Hematopoietic multipotent progenitor cell treated with erythropoietin and hydrocortisone succinate and interleukin-3 and kit ligand, for 6 days (in vitro differentiated cells): ENCODE data around the gene SLC22A3.
"Not testable (repeated sequence)": the region's sequence is repeated elsewhere in the genome, so short reads cannot be mapped to it uniquely, and the experiment has no call there.

Experiments used
- DNase-seq: peaks from one replicate; pipeline ENCODE4 v3.0.0-alpha.2; 2015

SLC22A3 gene

GRCh38 chr6:160376445-160376844 is 28.3 kb downstream of the SLC22A3 start:
- no peak for DNase-seq

DNA sequence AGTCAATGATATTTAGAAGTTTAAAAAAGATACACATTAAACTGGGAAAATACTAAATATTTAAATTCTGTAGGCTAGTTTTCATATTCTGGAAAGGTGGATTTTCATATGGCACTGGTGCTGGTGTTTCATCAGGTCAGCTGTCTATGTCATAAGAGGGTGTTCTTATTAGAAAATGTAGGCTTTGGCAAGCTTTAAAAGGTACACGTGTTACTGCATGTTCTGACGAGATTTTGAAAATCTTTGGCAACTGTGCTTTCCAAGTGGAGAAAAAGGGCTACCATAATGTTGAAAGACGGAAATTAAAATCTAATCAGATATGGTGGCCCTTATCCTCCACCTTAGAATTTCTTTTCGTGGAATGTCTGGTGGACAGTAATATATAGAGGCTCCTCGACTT is 30.0 kb downstream of the SLC22A3 start:
- DNase-seq, result no peak

DNA sequence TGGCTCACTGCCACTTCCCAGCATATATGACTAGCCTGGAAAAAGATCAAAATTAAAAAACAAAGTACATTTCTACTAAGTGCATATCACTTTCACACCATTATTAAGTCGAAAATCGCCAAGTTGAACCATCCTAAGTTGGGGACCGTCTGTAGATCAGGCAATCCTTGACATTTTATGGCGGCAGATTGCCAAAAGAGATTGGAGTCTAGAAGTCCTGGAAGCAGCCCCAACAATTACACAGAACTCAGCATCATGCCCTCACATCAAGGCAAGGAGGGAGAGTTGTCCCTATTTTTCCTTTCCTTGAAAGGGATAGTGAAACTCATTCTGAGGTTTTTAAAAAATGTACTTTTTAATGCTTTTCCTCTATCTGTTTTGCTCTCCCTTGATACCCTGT is 30.7 kb downstream of the SLC22A3 start:
- DNase-seq, result no peak

GRCh38 chr6:160379466-160379865 is 31.3 kb downstream of the SLC22A3 start:
- no peak for DNase-seq

DNA sequence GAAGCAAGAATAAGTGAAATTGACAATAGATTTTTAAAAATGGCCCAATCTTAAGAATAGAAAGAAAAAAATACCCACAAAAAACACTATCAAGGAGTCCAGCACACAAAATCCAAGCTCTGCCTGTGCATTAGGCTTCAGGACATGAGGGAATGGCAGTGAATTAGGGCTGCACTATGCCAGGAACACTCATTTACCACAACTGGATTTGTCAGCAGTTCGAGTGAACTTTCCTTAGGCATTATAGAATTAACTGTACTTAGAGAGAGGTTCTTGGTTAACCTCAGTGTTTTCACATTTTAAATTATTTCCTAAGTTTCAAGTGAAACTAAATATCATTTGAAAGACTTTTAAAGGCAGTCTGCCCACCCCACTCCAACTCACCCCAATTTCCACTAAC is 34.8 kb downstream of the SLC22A3 start:
- no peak for DNase-seq

GRCh38 chr6:160386869-160387530 is 38.8 kb downstream of the SLC22A3 start:
- DNase-seq, result no peak

- no peak for DNase-seq
Observed at GRCh38 chr6:160387916-160388643, 39.9 kb downstream of the SLC22A3 start.

DNA sequence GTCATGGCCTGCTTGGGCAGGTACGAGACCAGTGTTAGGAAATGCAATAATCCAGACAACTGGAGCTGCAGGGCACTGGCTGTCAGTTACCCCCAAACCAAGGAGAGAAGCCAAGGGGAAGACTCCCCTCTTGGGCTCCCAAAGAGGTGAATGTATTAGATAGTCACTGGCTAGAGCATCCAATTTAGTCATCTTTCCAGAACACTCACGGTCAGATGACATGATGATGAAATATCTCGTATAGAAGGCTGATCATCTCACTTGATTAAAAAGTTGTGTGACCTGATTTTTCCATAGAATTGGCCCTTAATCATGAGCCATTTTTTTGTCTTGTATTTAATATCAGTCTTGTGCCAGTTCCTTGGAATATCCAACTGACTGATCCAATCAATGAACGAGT is 40.7 kb downstream of the SLC22A3 start:
- no peak for DNase-seq

DNA sequence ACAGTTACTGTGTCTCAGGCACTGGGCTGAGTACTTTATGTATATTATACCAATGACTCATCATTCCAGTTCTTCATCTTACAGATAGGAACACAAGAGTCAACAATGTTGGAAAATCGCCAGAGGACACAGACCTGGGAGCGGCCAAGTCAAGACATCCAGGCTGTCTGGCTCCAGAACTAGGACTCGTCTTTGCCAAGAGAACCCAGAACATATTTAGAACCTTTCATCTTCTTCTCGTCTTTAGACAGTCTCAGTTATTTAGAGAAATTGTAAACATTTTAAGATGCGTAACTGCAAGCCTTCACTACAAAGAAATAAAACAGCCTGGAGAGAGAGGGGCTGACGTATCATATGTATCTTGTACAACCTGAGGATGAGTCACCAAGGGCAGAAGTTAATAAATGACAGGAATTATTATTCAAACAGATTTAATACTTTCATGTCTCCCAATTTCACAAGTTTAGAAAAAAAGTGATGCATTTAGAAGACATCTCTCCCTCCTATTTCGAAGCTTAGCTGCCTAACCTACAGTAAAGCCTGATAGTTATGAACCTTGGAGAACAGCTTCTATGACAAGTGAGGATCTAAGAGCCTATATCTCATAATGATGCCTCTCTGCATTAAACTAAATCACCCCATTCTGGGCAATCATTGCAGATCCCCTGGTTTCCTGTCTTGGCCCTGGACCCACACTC is 43.4 kb downstream of the SLC22A3 start:
- peak; percentile 3 for DNase-seq

DNA sequence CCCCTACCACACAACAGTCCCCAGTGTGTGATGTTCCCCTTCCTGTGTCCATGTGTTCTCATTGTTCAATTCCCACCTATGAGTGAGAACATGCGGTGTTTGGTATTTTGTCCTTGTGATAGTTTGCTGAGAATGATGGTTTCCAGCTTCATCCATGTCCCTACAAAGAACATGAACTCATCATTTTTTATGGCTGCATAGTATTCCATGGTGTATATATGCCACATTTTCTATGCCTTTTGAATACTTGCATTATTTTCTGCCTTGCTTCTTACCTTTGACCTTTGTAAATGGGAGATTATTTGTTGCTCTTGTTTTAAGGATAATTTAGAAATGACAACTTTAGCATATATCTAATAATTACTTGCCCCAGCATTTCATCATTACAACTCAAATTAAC is 45.3 kb downstream of the SLC22A3 start:
- DNase-seq, result not testable (repeated sequence)

GRCh38 chr6:160393891-160394653 is 45.9 kb downstream of the SLC22A3 start:
- no peak for DNase-seq

DNA sequence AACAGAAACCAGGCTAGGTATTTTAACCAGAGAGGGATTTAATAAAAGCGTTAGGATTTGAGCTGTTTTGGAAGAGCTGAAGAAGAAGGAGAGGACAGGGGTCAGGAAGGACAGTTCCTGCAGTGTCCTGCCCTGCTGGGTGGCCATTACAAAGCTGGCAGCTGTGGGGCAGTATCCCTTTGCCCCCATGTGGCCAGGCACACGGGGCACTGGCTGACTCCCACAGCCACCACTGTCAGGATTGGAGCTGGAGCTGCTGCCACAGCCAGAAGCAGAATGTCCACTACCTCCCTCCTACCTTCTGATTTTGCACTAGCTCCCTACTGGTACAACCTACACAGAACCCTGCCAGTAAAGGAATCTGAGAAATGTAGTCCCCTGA is 46.5 kb downstream of the SLC22A3 start:
- DNase-seq, result no peak

- DNase-seq, result no peak
Observed at GRCh38 chr6:160395187-160395586, 47.0 kb downstream of the SLC22A3 start.

GRCh38 chr6:160396292-160396691 is 48.1 kb downstream of the SLC22A3 start:
- no peak for DNase-seq

- DNase-seq, result no peak
Observed at GRCh38 chr6:160398674-160399271, 50.6 kb downstream of the SLC22A3 start.

DNA sequence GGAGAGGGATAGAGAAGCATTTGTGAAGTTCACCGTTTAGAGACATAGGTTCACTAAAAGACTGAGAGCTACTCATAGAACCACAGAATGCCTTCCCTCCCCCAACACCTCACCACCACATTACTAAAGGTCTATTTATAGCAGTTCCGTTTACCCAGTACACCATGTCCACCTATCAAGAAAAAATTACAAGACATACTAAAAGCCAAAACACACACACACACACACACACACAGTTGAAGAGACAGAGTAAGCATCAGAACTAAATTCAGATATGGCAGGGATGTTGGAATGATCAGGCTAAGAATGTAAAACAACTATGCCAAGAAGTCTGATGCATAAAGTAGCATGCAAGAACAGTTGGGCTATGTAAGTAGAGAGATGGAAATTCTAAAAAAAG is 52.3 kb downstream of the SLC22A3 start:
- DNase-seq, result no peak

- no peak for DNase-seq
Observed at GRCh38 chr6:160408528-160408927, 60.4 kb downstream of the SLC22A3 start.

- DNase-seq, result no peak
Observed at GRCh38 chr6:160412993-160413392, 64.8 kb downstream of the SLC22A3 start.

GRCh38 chr6:160417146-160417545 is 69.0 kb downstream of the SLC22A3 start:
- no peak for DNase-seq

DNA sequence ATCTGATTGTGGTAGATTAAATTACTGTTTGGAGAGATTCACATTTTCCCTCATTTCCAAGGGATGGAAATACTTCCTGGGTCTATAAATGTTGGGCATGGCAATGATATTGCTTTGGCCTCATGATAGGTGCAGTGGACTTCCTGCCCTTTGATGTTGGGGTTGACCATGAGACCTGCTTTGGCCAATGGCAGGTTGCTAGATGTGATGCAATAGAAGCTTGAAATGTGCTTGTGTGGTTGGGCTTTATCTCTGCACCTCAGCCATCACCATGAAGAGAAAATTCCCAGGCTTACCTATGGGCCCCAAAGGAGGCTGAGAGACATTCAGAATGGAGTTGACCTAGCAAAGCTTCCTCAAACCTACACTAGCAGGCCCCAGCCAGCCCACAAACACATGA is 69.4 kb downstream of the SLC22A3 start:
- DNase-seq, result no peak

DNA sequence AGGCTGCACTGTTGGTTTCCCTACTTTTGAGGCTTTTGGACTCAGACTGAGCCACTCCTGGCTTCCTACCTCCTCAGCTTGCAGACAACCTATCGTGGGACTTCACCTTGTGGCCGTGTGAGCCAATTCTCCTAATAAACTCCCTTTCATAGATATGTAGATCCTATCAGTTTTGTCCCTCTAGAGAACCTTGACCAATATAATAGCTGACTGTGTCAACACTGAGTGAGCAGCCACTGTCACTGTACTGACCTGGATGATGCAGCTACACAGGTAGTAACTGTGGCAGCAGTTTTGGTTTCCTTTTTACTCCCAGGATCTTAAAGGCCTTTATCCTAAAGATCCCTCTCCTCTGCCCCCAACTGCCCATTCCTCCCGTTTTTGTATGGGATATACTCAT is 70.2 kb downstream of the SLC22A3 start:
- no peak for DNase-seq

- DNase-seq, result no peak
Observed at GRCh38 chr6:160419488-160419887, 71.3 kb downstream of the SLC22A3 start.
